Loucy (cell line): ENCODE results near the gene ATP5ME.
"Not testable (repeated sequence)": the region's sequence is repeated elsewhere in the genome, so short reads cannot be mapped to it uniquely, and the experiment has no call there.

Experiments used
- H2AFZ ChIP-seq: fragments of 200-600 bp; sonication (generic); 2 replicates; pipeline ENCODE4 v1.6.0; 2016; ENCODE audit warnings: antibody characterized with exemption, mild to moderate bottlenecking, low read length, moderate library complexity
- H3F3A ChIP-seq: fragments of 200-600 bp; 2 replicates; pipeline ENCODE4 v1.6.0; 2016; ENCODE audit warnings: antibody characterized with exemption, low read depth, mild to moderate bottlenecking
- H3K27me3 ChIP-seq: fragments of 200-600 bp; sonication (generic); 2 replicates; pipeline ENCODE4 v1.6.1; 2014; ENCODE audit warnings: low read length, mild to moderate bottlenecking; ENCODE audit not compliant: insufficient read depth, poor library complexity, severe bottlenecking
- H3K36me3 ChIP-seq: fragments of 200-600 bp; sonication (generic); 2 replicates; pipeline ENCODE4 v1.6.1; 2016; ENCODE audit warnings: low read length; ENCODE audit not compliant: insufficient read depth
- H3K4me1 ChIP-seq: fragments of 200-600 bp; sonication (generic); 2 replicates; pipeline ENCODE4 v1.5.1; 2014; ENCODE audit warnings: low read length, mild to moderate bottlenecking; ENCODE audit not compliant: insufficient read depth, poor library complexity, severe bottlenecking
- H3K4me2 ChIP-seq: fragments of 200-600 bp; sonication (generic); 2 replicates; pipeline ENCODE4 v1.6.0; 2014; ENCODE audit warnings: antibody characterized with exemption, low read length, low read depth, mild to moderate bottlenecking; ENCODE audit not compliant: poor library complexity, severe bottlenecking
- H3K4me3 ChIP-seq: fragments of 200-600 bp; sonication (generic); 2 replicates; pipeline ENCODE4 v1.5.1; 2014; ENCODE audit warnings: low read length, mild to moderate bottlenecking, mixed read lengths; ENCODE audit not compliant: poor library complexity, severe bottlenecking
- H3K79me2 ChIP-seq: fragments of 200-600 bp; sonication (generic); 2 replicates; pipeline ENCODE4 v1.6.1; 2014; ENCODE audit warnings: low read length; ENCODE audit not compliant: insufficient read depth
- H3K9ac ChIP-seq: fragments of 200-600 bp; sonication (generic); 2 replicates; pipeline ENCODE4 v1.6.0; 2014; ENCODE audit warnings: mild to moderate bottlenecking, low read depth, low read length, moderate library complexity; ENCODE audit not compliant: poor library complexity, severe bottlenecking
- H3K9me2 ChIP-seq: fragments of 200-600 bp; sonication (generic); replicated peaks from 2 replicates; pipeline ENCODE4 v1.6.1; 2016; ENCODE audit warnings: low read depth, low read length, mixed read lengths
- H3K9me3 ChIP-seq: fragments of 200-600 bp; sonication (generic); 2 replicates; pipeline ENCODE4 v1.6.1; 2014; ENCODE audit warnings: mild to moderate bottlenecking, antibody characterized with exemption, low read length, low read depth; ENCODE audit not compliant: insufficient read depth
- H4K20me1 ChIP-seq: fragments of 200-600 bp; sonication (generic); 2 replicates; pipeline ENCODE4 v1.6.0; 2014; ENCODE audit warnings: antibody characterized with exemption, low read length, mild to moderate bottlenecking; ENCODE audit not compliant: insufficient read depth, poor library complexity, severe bottlenecking
- CTCF ChIP-seq: fragments of 200-600 bp; sonication (generic); conservative IDR thresholded peaks from 2 replicates; pipeline ENCODE4 v1.5.1; 2014; ENCODE audit warnings: mild to moderate bottlenecking, antibody characterized with exemption, low read length
- EZH2phosphoT487 ChIP-seq: fragments of 200-600 bp; IDR thresholded peaks from 2 replicates; pipeline ENCODE4 v1.6.1; 2018; ENCODE audit warnings: antibody characterized with exemption, mild to moderate bottlenecking, moderate library complexity, borderline replicate concordance

ATP5ME gene

GRCh38 chr4:706834-707598 is 32.9 kb upstream of the ATP5ME start:
- Histone ChIP-seq H3K9me3 (no peaks in the 10 kb centered on the region), H3K36me3 (no peaks in the 10 kb centered on the region), H3K4me2 (peak overlapping the region; percentile 99), H3K9me2 (no peaks in the 10 kb centered on the region), H3K9ac (peak overlapping the region; percentile 99), H3K27me3 (peaks cover 5% of the 10 kb centered on the region), H3K79me2 (peaks cover 57% of the 10 kb centered on the region), H3F3A (no peaks in the 10 kb centered on the region), H3K4me3 (peak overlapping the region; percentile 98), H4K20me1 (peaks cover 31% of the 10 kb centered on the region), H3K4me1 (peaks cover 29% of the 10 kb centered on the region), H2AFZ (no peak overlapping the region)
- TF ChIP-seq CTCF (no peak), EZH2phosphoT487 (no peak)

- peak overlapping the region; percentile 98 for H3K4me3 ChIP-seq
- H2AFZ ChIP-seq = peak overlapping the region; percentile 79; the same call in 1 of the 2 replicates
- not testable (repeated sequence) for H3K36me3 ChIP-seq, H3K27me3 ChIP-seq, H3F3A ChIP-seq, H3K9me3 ChIP-seq, H3K9me2 ChIP-seq
- peaks cover 29% of the 10 kb centered on the region for H4K20me1 ChIP-seq
- H3K4me1 ChIP-seq = peaks cover 29% of the 10 kb centered on the region
- peak overlapping the region; percentile 99 for H3K9ac ChIP-seq
- peaks cover 55% of the 10 kb centered on the region for H3K79me2 ChIP-seq
- H3K4me2 ChIP-seq = peak overlapping the region; percentile 99
Measured at GRCh38 chr4:706083-706633, 32.1 kb upstream of the ATP5ME start.

GRCh38 chr4:705278-706082 is 31.4 kb upstream of the ATP5ME start, which contains the start of gene PCGF3:
TSS of gene PCGF3 (plus strand) at chr4:705832. CDS start at chr4:733681, 27,849 bp downstream.
- TF ChIP-seq EZH2phosphoT487 (no peak), CTCF (no peak)
- Histone ChIP-seq H2AFZ (peak within 1 kb of the TSS; percentile 79; the same call in 1 of the 2 replicates), H3K4me3 (peak within 1 kb of the TSS; percentile 98), H3K79me2 (peaks cover 48% of the 10 kb centered on the region), H3K9ac (peak within 1 kb of the TSS; percentile 99), H3K4me2 (peak within 1 kb of the TSS; percentile 99), H3K9me3 (no peaks in the 10 kb centered on the region), H3K9me2 (no peaks in the 10 kb centered on the region), H3F3A (no peaks in the 10 kb centered on the region), H3K4me1 (peaks cover 22% of the 10 kb centered on the region), H4K20me1 (peaks cover 23% of the 10 kb centered on the region), H3K27me3 (peaks cover 5% of the 10 kb centered on the region), H3K36me3 (no peaks in the 10 kb centered on the region)
